NCI-H446 treated with DMSO at 0.1 percent for 48 hours (cell line): ENCODE data around the gene MTSS2.

Experiments
- DNase-seq: peaks from one replicate; lab custom pipeline; 2025; lab: John Stamatoyannopoulos, UW

MTSS2 gene

DNA sequence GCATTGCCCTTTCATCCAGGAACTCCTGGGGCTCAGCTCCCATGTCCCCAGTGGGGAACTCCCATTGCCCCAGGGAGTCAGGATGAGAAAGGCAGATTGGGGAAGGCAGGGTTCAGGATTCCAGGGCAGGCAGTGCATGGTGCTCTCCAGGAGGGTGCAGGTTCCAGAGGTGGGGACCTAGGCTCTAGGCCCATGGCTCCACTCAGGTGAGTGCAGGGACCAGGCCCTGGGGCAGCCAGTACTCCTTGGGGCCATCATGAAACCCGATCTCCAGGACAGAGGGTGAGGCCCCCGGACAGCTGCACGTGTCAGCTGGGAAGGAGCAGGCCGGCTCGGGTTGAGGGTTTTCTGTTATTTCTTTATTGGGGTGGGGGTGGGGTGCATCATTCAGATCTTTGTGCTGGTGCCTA is 1.3 kb upstream of the MTSS2 start:
- no peak for DNase-seq

DNA sequence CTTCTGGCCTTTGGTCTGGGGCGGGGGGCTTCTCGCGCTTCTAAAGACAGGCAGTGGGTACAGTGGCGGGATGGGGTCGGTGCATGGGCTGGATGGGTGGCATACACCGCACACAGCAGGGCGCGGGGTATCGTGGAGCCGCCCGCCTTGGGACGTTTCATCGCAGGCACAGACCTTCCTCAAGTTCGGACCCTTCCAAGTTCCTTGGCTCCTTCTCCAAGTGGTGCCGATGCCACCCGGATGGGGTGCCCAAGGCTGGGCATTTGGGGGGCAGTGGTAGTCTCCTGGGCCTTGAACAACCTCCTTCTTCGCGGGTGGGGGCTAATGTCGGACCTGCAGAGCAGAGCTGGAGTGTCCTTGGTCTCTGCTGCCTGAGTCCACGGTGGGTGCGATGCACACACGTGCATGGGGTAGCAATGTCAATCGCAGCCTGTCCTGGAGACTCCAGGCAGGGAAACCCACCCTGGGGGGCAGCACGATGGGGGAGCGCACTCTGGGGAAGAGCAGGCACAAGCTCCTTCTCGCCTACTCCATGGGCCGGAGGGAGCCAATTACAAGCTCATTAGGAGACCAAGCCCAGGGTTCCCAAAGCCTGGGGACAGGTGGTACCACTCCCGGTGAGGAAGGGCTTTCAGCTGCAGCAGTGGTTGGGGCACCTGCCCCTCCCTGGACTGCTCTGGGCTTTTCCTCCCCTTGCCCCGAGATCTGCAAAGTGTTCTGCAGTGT is 686 bp upstream of the MTSS2 start:
- no peak for DNase-seq

DNA sequence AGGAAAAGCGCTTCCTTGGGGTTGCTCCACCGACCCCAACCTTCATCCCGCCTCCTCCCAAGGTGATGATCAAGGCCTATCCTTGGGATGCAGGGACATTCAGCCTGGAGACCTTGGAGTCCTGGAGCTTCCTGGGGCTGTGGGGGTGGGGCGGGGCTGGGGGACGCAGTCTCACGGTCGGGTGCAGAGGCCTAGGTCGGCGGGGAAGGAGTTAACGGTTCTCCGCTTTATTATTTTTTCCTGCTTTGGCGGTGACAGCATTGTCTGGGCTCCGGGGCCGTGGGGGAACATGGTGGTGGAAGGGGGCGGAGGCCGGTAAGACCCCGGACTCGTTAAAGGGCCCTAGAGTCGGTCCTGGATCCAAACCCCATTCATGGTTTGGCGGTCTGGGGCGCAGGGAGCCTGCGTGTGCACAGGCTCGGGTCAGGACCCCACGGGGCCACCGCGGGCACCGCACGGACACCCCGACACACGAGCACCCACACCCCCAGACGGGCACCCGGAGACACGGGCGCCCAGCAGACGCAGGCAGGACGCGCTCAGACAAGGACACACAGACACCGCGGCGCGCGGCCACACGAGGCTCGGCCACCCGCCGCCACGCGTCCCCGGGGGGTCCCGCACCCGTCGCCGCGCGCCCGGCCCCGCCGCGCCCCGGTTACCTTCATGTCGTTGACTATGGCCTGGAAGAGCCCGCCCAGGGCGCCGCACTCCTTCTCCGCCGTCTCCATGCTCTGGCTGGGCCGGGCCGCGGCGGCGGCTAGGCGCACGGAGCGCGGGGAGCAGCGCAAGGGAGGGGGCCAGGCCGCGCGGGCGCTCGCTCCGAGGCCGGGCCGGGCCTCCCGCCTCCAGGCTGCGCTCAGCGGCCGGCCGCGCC is 554 bp downstream of the MTSS2 start:
- DNase-seq, result no peak

DNA sequence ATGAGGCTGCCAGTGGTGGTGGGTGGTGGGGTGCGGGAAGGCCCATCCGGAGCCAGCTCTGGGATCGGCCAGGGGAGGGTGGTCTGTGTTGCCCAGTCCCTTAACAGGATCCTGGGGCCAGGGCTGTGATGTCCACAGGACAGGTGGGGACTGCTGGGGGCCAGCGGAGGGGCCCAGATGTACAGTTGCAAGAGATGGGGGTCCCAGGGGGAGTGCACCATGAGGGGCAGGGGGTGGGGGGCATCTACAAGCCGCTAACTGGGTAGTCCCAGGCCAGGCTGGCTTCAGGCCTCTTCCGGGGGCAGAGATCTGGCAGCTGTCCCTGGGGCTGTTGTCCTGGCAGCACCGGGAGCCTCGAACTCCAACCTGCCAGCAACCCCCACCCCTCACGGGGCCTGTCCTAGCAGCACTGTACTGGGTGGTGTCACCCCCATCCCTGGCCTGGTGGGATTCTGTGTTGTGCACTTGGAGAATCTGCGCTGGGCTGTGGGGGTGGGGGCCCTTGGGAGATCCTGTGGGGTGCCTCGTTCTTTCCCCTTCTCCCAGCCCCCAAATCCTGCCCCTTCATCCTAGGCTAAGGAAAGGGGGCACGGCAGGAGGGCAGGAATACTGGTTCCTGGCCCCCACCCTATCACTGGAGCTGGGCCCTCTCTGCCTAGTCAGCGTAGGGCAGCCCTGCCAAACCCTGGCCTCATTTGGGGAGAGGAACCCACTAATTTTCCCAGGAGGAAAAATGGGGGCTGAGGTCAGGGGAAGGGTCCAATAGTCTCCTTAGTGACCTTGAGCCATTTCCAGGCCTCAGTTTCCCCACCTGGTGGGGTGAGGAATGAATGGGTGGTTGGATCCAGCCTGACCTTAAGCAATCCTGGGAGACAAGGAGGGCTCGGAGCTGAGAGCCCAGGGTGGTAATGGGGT is 1.4 kb downstream of the MTSS2 start:
- DNase-seq, result no peak

DNA sequence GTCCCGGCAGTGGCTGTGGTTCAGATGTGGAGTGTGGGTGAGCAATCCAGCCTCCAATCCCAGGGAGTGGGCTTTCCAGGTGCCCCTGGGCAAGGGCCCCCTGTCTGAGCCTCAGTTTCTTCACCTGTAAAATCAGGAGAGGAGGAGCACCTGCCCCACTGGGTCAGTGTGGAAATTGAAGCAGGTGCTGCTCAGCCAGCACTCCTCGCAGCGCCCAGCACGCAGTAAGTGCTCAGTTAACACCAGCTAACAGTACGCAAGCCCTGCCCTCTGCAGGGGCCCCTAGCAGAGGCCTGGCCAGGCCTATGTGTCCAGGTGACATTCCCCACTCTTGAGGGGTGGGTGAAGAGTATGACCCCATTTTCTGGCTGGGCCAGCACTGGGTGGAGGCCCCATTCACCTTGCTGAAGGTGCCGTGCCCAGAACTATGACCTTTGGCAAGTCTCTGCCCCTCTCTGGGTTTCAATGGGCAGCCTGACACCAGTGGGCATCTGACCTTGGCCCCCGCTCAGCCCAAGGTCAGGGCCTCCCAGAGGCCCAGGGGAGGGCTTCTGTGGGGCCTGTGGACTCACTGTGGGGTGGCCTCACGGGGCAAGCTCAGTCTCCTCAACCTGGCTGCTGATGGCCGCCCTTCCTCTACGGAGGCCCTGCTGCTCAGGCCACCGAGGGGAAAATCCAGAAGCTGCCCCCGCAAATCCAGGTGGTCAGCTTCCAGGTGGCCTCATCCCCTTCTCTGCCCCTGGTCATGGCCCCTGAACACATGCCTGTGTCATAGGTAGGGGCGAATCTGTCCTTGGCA is 2.5 kb downstream of the MTSS2 start:
- DNase-seq, result no peak

DNA sequence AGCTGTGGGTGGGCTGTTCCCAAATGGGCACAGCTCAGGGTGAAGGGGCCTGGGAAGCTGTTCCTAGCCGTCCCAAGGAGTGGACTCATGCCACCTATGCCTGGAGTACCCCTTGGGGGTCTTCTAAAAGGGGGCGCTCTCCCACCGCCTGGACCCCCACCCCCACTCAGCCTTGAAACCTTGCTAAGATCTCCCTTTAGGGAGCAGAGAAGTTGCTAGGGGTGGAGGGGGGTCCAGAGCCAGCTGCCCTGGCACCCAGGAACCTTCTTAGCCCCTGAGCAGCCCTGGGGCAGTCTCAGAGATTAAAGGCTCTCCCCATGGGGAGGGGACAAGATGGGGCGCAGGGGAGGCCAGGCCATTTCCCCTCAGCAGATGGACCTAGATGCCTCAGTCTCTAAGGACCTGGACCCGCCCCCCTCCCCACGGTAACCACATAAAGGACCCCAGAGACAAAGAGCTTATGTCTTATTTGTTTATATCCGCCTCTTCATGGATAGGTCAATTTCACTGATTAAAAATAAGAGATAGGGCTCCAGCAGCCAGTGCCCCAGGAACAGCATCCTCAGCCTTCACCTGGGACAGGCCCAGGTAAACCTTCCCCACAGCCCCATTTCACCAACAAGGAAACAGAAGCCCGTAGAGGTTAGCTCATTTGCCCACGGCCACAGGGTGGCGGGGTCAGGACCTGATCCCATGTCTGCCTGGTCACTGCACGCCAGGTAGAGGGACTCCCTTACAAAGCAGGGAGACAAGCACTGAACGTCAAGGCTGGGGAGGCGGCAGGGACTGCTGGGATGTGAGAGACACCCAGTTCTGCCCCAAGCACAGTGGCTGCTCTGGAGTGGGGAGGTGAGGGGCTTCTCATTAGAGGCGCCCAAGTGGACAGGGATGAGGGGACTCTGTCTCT is 3.4 kb downstream of the MTSS2 start:
- DNase-seq, result no peak

DNA sequence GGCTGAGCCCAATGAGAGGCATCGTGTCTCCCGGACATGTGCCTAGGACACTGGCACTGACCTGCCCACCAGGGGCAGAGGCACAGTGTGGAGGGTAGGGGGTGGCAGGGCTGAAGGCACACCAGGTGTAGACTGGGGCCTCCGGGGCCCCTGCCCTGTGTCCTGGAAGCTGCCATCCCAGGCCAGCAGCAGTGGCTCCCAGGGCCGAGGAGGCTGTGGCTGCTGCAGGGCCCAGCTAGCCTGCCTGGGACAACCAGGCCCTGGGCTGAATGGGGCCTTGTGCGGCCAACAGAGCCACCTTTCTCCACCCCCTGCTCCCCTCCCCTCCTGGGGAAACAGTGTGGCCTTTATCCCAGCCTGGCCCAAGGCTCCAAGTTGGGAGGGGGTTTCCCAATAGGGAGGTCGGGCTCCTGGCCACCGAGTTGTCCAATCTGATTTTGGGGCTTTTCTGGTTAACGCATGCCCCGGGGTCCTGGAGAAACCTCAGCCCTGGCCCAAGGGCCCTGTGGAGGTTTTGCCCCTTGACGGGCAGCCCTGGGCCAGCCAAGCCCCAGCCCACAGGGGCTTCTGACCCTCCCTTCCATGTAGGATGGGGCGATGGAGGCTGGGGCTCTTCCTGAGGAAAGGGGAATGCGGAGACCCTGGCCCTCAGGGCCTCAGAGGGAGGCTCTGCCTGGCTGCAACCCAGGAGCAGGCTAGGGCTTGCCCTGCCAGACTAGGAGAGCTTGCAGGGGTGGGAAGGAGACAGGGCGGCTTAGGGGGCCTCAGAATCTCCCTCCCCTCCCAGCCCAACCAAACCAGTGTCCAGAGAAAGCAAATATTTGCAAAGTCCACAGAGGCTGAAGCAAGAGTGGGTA is 4.2 kb downstream of the MTSS2 start:
- no peak for DNase-seq

DNA sequence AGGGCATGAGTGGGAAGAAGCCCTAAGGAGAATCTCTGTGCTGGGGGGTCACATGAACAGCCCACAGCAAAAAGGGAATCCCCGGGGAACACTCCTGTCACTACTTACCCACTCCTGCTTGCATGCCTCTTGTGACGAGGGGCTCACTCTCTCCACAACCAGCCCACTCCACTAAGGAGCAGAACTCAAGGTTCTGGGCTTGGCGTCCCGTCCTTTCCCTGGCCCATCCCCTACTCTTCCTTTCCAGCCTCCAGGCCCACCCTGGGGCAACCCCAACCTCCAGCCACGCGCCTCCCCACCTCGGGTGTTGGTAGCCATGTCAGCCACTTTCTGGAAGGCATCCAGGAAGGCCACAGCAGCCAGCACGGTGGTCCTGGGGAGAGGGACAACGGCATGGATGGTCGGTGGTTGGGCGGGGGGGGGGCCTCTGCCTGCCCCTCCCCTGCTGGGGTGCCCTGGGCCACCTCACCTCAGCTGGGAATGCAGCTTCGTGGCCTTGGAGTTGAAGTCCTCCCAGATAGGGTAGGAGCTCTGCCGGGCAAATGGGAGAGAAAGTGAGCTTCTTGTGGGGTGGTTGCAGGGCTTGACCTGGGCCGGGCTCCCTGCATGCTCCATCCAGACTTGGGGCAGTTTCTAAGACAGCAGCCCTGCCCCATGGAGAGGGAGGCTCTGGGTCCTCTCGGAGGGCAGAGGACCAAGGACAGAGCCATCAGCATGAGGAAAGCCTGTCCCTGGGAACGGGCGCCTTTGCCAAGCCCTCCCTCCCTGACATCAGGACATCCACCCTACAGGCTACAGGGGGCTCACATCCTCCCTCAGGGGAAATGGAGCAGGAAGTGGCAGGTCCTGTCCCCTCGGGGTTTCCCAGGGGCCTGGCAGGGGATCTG is 5.1 kb downstream of the MTSS2 start:
- DNase-seq, result no peak

DNA sequence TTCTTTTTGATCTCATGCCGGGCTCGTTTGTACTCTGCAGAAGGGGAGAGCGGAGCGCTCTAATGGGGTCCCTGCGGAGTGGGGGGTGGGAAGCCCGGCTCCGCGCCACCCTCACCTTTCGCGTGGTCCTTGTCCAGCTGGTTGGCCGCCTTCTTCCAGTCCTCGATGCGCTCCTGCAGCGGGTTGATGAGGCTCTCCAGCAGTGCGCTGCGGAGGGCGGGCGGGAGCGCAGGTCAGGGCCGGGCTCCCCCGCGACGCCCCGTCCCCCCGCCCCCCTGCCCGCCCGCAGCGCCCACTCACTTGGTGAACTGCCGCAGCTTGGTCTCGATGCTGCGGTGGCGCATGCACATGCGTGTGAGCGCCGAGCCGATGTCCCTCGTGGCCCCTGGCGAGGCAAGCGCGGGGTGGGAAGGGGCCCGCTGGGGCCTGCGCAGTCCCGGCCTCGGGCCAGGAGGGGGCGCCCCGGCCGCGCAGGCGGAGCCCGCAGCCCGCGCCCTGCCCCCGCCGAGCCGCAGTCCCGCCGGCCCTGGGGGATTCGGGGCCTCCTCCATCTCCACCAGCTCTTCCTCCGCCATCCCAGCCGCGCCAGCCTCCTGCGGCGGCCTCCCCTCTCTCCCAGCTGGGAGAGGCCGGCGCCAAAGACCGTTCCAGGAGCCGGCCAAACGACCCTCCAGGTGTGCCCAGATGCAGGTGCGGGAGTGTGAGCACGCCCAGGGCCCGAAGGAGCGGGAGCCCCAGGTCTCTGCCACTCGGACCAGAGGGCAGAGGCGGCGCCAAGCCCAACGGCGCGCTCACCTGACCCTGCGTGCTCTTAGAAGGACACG is 6.0 kb downstream of the MTSS2 start:
- no peak for DNase-seq

DNA sequence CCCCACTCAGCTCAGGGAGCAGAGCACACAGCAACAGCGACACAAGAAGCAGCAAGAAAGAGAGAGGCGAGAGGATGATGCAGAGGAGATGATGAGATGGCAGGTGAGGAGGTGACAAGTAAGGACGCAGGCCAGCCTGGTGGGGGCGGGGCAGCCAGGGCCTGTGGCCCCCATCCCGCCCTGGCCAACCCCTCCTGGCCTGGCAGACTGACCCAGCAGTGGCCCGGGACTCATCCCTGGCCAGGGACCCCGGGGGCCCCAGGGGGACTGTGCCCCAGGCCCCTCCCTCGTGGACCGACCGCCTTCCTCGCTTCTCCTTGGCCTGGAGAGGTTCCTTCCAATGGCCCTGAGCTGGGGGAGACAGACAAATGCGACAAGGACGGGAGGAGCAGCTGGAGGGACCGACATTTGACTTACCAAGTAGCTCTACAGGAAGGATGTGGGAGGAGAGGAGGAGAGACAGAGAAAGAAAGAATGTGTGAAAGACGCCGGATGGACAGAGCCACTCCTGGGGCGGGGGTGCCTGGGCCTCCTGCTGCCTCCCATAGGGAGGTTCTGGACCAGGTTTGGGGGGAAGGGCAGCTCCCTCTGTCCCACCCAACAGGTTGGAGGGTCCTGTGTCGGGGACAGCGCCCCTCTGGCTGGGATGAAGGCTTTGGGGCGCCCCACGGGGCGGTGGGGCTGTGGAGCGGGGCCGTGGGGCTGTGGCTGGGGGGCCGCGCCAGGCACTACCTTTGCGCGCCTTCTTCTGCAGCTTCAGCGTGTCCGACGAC is 6.8 kb downstream of the MTSS2 start:
- DNase-seq, result no peak

DNA sequence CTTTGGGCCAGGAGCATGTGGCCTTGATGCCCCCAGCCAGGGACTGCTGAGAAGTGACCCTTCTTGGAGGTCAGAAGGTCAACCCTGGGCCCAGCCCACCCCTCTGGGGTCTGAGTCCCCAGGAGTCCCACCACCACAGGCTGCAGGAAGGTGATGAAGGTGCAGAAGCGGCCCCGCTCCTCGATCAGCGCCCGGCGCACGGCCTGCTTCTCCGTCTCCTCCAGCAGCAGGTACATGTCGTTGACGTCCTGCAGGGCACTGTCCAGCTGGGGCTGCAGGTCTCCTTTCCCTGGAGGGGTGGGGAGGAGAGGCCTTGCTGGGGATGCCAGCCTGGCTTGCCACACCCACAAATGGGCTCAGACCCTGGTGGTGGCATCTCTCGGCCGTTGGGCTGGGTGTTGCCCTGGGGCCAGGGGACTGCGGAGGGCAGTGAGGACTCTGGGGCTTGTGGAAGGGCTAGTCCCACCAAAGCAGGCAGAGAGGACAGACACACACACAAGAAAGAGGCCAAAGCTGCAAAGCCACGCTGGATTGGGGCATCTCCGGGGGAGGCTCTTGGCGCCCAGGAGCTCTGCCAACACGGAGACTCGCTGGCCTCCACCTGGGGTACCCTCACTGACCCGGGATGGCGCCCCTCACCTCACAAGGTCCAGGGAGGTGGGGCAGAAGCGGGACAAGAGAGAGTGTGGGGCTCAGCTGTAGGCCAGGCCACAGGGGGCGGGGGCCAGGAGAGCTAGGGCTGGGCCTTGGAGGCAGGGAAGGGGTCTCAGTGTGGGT is 7.5 kb downstream of the MTSS2 start:
- DNase-seq, result no peak

DNA sequence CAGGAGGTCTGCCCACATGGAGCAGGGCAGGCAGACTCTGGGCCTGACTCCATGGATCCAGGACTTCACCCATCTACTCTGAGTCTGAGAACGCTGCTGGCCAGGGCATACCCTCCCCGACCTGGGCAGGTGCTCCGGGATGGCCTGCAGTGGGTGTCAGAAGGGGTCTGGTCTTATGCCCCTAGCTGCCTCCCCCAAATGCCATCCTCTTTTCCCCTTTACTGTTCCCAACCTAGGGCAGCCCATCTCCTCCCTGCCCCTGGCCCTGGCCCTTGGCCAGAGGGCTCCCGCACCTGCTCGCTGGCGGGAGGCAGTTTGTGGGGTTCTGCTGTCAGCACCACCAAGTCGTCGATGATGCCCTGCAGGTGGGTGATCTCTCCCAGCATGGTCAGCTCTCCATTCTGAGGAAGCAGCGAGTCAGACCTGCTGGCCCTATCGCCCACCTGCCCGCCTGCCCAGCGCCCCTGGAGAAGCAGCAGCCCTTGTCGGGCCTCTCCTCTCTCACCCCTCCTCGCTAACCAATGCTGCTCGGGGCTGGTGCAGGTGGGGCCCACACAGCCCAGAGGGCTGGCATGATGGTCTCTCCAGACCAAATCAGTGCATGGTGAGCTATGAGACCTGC is 8.2 kb downstream of the MTSS2 start:
- no peak for DNase-seq

DNA sequence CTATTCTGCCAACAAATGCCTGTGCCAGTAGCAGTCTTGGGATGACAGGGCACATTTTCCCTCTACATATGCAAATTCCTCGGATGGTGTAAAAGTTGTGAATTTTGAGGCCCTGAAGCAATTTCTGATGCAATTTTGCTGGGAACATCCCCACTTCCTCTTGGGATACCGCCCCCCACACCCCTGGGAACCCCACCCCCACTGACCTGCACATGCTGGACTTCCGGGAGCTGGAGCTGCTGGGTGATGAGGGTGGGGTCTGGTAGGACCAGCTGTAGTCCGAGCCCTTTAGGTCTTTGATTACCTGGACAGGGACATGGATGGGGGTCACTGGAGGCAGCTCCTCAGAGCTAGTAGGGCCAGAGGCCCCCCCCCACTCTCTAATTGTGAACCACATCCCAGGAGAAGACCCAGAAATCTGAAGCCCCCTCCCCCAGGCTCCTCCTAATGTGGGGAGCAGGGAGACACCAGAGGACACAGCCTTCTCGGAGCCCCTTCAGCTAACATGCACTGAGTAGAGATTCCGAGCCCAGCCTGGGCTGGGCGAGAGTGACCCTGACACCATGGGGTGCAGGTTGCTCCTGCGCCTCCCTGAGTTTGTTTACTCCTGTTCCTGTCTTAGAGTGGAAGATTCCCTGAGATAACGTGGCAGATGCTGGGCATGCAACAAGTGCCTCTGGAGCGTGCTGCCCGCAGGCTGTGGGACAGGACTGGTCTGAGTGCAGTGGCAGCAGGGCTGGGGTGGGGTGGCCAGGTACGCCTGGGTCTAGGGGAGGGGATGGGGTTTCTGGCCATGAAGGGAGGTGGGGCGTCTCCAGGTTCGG is 9.0 kb downstream of the MTSS2 start:
- DNase-seq, result no peak

DNA sequence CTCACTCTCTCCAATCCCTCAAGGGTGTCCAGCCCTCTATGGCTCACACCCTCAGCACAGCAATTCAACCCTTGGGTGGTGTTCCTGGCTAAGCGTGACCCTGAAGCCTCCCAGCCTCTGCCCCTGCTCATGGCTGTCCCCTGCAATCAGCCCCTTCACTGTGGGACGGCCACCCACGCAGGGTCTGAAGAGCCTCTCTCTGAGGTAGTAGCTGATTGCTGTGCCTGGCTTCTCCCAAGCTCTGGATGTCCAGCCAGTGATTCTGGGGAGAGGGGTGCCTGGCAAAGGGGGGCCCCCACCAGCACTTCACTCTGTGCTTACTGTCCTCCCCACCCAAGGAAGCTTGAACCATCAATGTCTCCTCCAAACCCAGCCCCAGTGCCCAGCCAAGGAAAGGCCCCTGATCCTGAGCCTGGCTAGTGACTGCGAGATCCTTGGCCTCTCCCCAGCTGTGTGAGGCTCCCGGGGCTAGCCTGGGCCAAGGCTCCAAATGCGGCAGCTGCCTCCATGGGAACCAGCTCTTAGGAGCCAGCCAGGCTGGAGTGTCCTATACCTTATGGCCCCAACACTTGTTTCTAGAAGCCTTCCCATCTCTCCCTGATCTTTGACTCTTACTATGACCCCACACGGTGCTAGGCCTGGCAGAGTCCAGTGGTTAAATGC is 9.9 kb downstream of the MTSS2 start:
- no peak for DNase-seq
